A549 (cell line): ENCODE measurements around the gene STRADA. TPM values are rescaled to one million over a fixed set of nuclear protein-coding genes. Genes with fewer than 3 reads are reported as not detected.
A peak's percentile ranks its signal among the peaks of the same experiment; 100 is the strongest.

Experiments
- ATAC-seq, 2 experiments: fragments of 200-7000 bp in 1 of 2; fragments of >200 bp in 1 of 2; cut with Nextera tagmentation in 1 of 2; cut with Tn5 transposase in 1 of 2; 3 replicates each; pipeline versions ENCODE4 v1.8.0 to v1.9.1; 2018 to 2020; ENCODE audit warnings: mild to moderate bottlenecking in 1 of 2, moderate library complexity in 1 of 2
- CTCF ChIA-PET: fragments of 300-600 bp; sonication (Branson Sonifier 250); formaldehyde crosslinking; extraction: SDS; loops from one replicate; lab custom pipeline; 2021; ENCODE audit warnings: antibody characterized with exemption, inconsistent platforms; lab: Yijun Ruan, JAX
- POLR2A ChIA-PET: fragments of 350-600 bp; formaldehyde crosslinking; extraction: SDS; loops from one replicate; lab custom pipeline; 2021; ENCODE audit warnings: antibody characterized with exemption, inconsistent platforms; lab: Yijun Ruan, JAX
- DNase-seq, 2 experiments: peaks; one replicate each; pipeline versions ENCODE4 v3.0.0 to v3.0.0-alpha.2; 2011 to 2016; ENCODE audit warnings: low read depth in 1 of 2, low spot score in 1 of 2
- FAIRE-seq: peaks from 2 replicates; lab custom pipeline; 2011; peaks lifted over from hg19 to GRCh38; lab: Jason Lieb, UNC
- H3K27ac ChIP-seq, 2 experiments: fragments of >200 bp; sonication (Bioruptor Twin); formaldehyde crosslinking; 3 replicates each; pipeline ENCODE4 v1.5.1; 2016 to 2017
- H3K4me1 ChIP-seq: fragments of >200 bp; sonication (Bioruptor Twin); formaldehyde crosslinking; 3 replicates; pipeline ENCODE4 v1.6.1; 2016
- H3K4me2 ChIP-seq: fragments of >200 bp; sonication (Bioruptor Twin); formaldehyde crosslinking; 3 replicates; pipeline ENCODE4 v1.6.1; 2016
- H3K4me3 ChIP-seq: fragments of >200 bp; sonication (Bioruptor Twin); formaldehyde crosslinking; 3 replicates; pipeline ENCODE4 v1.5.1; 2016
- H3K9me3 ChIP-seq: fragments of >200 bp; sonication (Bioruptor Twin); formaldehyde crosslinking; 3 replicates; pipeline ENCODE4 v1.6.1; 2016
- CHD4 ChIP-seq: fragments of 200-600 bp; sonication (generic); IDR thresholded peaks from 2 replicates; pipeline ENCODE4 v1.6.1; 2016; ENCODE audit warnings: antibody characterized with exemption, mild to moderate bottlenecking, borderline replicate concordance
- EHF ChIP-seq: fragments of 250-450 bp; sonication (Bioruptor Pico); IDR thresholded peaks from 2 replicates; pipeline ENCODE4 v1.5.0; 2020; ENCODE audit warnings: mild to moderate bottlenecking
- EP300 ChIP-seq, 2 experiments: fragments of >200 bp; sonication (Bioruptor Twin); formaldehyde crosslinking; IDR thresholded peaks; 2 replicates in 1 of 2; 3 replicates in 1 of 2; pipeline ENCODE4 v1.6.1; 2016 to 2017
- ESRRA ChIP-seq: fragments of 150-350 bp; IDR thresholded peaks from 2 replicates; pipeline ENCODE4 v1.6.1; 2014; ENCODE audit warnings: mild to moderate bottlenecking, low read length, borderline replicate concordance
- GATA3 ChIP-seq: IDR thresholded peaks from 2 replicates; pipeline ENCODE4 v1.6.1; 2012; ENCODE audit warnings: borderline replicate concordance
- HES2 ChIP-seq: fragments of >200 bp; sonication (Bioruptor Twin); formaldehyde crosslinking; IDR thresholded peaks from 2 replicates; pipeline ENCODE4 v1.6.1; 2016
- HEYL ChIP-seq: fragments of 250-450 bp; sonication (Bioruptor Pico); IDR thresholded peaks from 2 replicates; pipeline ENCODE4 v1.8.0; 2021; ENCODE audit warnings: mild to moderate bottlenecking, moderate library complexity
- HOXB13 ChIP-seq: fragments of 250-450 bp; sonication (Bioruptor Pico); IDR thresholded peaks from 2 replicates; pipeline ENCODE4 v1.5.0; 2020; ENCODE audit warnings: low read depth, mild to moderate bottlenecking, moderate library complexity
- JUN ChIP-seq, 2 experiments: fragments of >200 bp; sonication (Bioruptor Twin); formaldehyde crosslinking; IDR thresholded peaks; 2 replicates in 1 of 2; 3 replicates in 1 of 2; pipeline ENCODE4 v1.6.1; 2016 to 2017
- NFE2L2 ChIP-seq: fragments of 150-350 bp; conservative IDR thresholded peaks from 2 replicates; pipeline ENCODE4 v1.6.1; 2014; ENCODE audit warnings: low read length
- NPAS2 ChIP-seq: fragments of 250-450 bp; sonication (Bioruptor Pico); IDR thresholded peaks from 2 replicates; pipeline ENCODE4 v1.8.0; 2022; ENCODE audit warnings: mild to moderate bottlenecking, moderate library complexity, borderline replicate concordance
- PHF8 ChIP-seq: fragments of 200-600 bp; sonication (generic); IDR thresholded peaks from 2 replicates; pipeline ENCODE4 v1.6.1; 2016; ENCODE audit warnings: low read depth, mild to moderate bottlenecking, antibody characterized with exemption, moderate library complexity, borderline replicate concordance
- RARB ChIP-seq: fragments of 250-450 bp; sonication (Bioruptor Pico); IDR thresholded peaks from 2 replicates; pipeline ENCODE4 v1.8.0; 2021; ENCODE audit warnings: mild to moderate bottlenecking, moderate library complexity
- RCOR1 ChIP-seq: fragments of 150-350 bp; IDR thresholded peaks from 2 replicates; pipeline ENCODE4 v1.6.1; 2014; ENCODE audit warnings: antibody characterized with exemption, low read length, low read depth
- SMC3 ChIP-seq: fragments of >200 bp; sonication (Bioruptor Twin); formaldehyde crosslinking; IDR thresholded peaks from 3 replicates; pipeline ENCODE4 v1.6.1; 2018; ENCODE audit warnings: inconsistent platforms
- TFCP2L1 ChIP-seq: fragments of 250-450 bp; sonication (Bioruptor Pico); IDR thresholded peaks from 2 replicates; pipeline ENCODE4 v1.5.0; 2021; ENCODE audit warnings: mild to moderate bottlenecking
- ZFP36 ChIP-seq: fragments of 450-650 bp; IDR thresholded peaks from 2 replicates; pipeline ENCODE4 v1.6.1; 2014; ENCODE audit warnings: borderline replicate concordance; ENCODE audit not compliant: partially characterized antibody
- WGBS: methylation state at CpG from one replicate; pipeline ENCODE4 v1.1.6; 2017; ENCODE audit errors: missing lambda C conversion rate; 5-methylcytosine and 5-hydroxymethylcytosine counted together
- polyA plus RNA-seq, 4 experiments: library from polyadenylated mRNA; depleted of rRNA in 3 of 4; stranded (reverse); fragments of >200 nt; fragmentation: RNase III in 1 of 4; extraction: RNeasy Plus Mini Kit Qiagen cat#74134 plus additional on column Dnase treatment in 1 of 4; gene quantifications; 2 replicates in 3 of 4; 3 replicates in 1 of 4; pipeline ENCODE4 v1.2.3, GENCODE V29; 2011 to 2017
- TF ChIP-seq, protein P1 (sequence below): fragments of >200 bp; sonication (Bioruptor Twin); formaldehyde crosslinking; IDR thresholded peaks from 3 replicates; pipeline ENCODE4 v1.6.1; 2016
- TF ChIP-seq, protein P2 (sequence below): IDR thresholded peaks from 2 replicates; pipeline ENCODE4 v1.6.1; 2012

The STRADA gene
- polyA plus RNA-seq, 2 of the 4 experiments (the other 2 are of a cell fraction), result 30.3 to 33.0 TPM

DNA sequence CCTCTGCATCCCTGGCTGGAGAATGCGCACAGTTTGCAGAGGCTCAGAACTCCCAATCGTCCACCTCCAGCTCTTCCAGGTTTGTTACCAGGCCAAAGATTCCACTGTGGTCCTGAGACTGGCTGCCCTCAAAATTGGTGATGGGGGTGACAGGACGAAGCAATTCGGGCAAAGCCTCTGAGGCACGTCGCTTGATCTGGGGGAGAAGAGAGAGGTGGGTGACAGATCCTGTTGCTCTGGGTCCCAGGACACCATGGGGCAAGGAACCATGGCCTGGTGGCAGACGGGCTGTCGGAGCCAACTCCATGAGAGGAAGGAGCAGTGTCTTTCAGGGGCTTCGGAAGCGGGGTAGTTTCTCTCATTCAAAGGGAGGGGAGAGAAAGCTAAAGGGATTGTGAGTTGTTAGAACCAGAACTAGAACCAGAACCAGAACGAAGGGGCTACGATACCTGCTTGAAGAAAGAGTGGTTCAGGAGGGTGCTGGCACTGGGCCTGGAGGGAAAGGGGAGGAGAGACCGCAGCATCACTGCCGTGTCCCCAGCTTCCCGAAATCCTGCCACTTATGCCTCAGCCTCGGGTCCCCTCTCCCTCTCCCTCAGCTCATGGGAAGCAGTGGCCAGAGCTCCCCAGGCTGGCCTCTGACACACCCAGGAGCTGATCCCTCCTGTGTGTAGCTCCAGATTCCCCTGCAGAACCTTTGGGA is 37.9 kb downstream of the STRADA start:
- 89% methylated on average over 16 of the region's 16 CpGs for WGBS
- H3K4me1 ChIP-seq, result 0 out of 3 replicates have a peak, but pooled peaks cover 6% of the 10 kb centered on the region
- no peak overlapping the region for H3K4me2 ChIP-seq
- H3K4me3 ChIP-seq, result no peak overlapping the region
- TF ChIP-seq CHD4, result no peak
- no peak for TF ChIP-seq EP300 (IDR thresholded peaks at IDR 0.05)
- no peak for TF ChIP-seq RARB (CRISPR knock-in tag)
- TF ChIP-seq EHF (CRISPR knock-in tag), result no peak
- no peak for TF ChIP-seq HEYL (CRISPR knock-in tag)
- no peak for TF ChIP-seq NFE2L2
- TF ChIP-seq TFCP2L1 (CRISPR knock-in tag), result no peak
- no peak for TF ChIP-seq SMC3
- no peak for TF ChIP-seq PHF8
- TF ChIP-seq, protein P1, sequence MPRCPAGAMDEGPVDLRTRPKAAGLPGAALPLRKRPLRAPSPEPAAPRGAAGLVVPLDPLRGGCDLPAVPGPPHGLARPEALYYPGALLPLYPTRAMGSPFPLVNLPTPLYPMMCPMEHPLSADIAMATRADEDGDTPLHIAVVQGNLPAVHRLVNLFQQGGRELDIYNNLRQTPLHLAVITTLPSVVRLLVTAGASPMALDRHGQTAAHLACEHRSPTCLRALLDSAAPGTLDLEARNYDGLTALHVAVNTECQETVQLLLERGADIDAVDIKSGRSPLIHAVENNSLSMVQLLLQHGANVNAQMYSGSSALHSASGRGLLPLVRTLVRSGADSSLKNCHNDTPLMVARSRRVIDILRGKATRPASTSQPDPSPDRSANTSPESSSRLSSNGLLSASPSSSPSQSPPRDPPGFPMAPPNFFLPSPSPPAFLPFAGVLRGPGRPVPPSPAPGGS, result no peak
- no peak for TF ChIP-seq HOXB13 (CRISPR knock-in tag)
- POLR2A ChIA-PET, result no interaction called here
- ATAC-seq (no peak), DNase-seq (no peak), FAIRE-seq (no peak)
- CTCF ChIA-PET, result interaction anchor here (1.0 to 1.6 kb wide), 6 partner anchors 8 to 278 kb away, joined by 3 to 10 read pairs (median 4); no protein-coding TSS in a partner anchor
- H3K9me3 ChIP-seq, result no peaks in the 10 kb centered on the region
- H3K27ac ChIP-seq, result no peak overlapping the region

DNA sequence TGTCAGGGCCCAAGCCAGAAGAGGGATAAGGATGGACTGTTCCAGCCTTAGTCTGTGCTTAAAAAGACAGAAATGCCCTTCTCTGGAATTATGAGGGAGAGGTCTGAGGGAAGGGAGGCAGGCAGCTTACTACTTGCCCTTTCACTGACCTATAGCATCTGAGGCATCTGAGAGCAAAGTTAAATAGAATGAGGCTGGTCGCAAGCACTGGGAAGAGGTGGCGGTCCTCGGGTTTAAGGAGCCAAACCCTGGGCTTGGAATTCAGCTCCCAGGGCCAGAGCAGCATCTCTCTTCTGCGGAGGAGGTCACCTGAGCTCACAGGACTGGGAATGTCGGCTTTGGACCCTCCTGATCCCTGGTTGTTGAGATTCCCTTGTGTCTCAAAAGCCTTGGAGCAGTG is 38.6 kb downstream of the STRADA start:
- no peak for DNase-seq
- 74% methylated on average over 5 of the region's 5 CpGs for WGBS
- Histone ChIP-seq H3K4me2 (no peak overlapping the region), H3K9me3 (no peaks in the 10 kb centered on the region), H3K4me3 (no peak overlapping the region), H3K27ac (no peak overlapping the region), H3K4me1 (0 out of 3 replicates have a peak, but pooled peaks cover 6% of the 10 kb centered on the region)
- TF ChIP-seq JUN (IDR thresholded peaks at IDR 0.05), result 0 out of 5 replicates have a peak, but pooled peaks of 1 of the 2 experiments have one; percentile 6
- TF ChIP-seq ESRRA, result no peak
- no peak for TF ChIP-seq NPAS2 (CRISPR knock-in tag)
- TF ChIP-seq HES2, result no peak
- no peak for TF ChIP-seq RARB (CRISPR knock-in tag)
- TF ChIP-seq GATA3, result no peak
- TF ChIP-seq RCOR1, result no peak
- TF ChIP-seq ZFP36, result no peak
- FAIRE-seq, result no peak
- CTCF ChIA-PET, result interaction anchor here (1.0 to 1.6 kb wide), 5 partner anchors 9 to 278 kb away, joined by 3 to 6 read pairs (median 4); no protein-coding TSS in a partner anchor
- ATAC-seq, result no peak
- POLR2A ChIA-PET, result no interaction called here

DNA sequence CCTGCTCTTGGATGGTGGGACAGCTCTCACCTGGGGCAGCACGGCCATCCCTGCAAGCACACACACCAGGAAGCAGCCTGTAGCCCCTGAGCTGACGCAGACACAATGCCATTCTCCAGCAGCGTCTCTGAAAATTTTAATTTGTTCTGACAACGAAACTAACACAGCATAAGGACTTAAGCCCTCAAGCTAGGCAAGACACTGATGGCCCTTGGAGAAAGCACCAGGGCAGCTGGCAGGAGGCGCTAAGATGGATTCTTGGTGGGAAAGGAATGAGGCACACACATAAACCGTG is 38.9 kb downstream of the STRADA start:
- FAIRE-seq, result no peak
- no peak overlapping the region for H3K4me2 ChIP-seq
- CTCF ChIA-PET, result interaction anchor here (0.9 to 1.6 kb wide), 5 partner anchors 9 to 277 kb away, joined by 3 to 6 read pairs (median 4); no protein-coding TSS in a partner anchor
- no peaks in the 10 kb centered on the region for H3K9me3 ChIP-seq
- POLR2A ChIA-PET, result no interaction called here
- no peak overlapping the region for H3K4me3 ChIP-seq
- TF ChIP-seq JUN (IDR thresholded peaks at IDR 0.05), result 0 out of 5 replicates have a peak, but pooled peaks of 1 of the 2 experiments have one; percentile 5
- TF ChIP-seq, protein P2, sequence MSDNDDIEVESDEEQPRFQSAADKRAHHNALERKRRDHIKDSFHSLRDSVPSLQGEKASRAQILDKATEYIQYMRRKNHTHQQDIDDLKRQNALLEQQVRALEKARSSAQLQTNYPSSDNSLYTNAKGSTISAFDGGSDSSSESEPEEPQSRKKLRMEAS, result no peak
- no peak for ATAC-seq
- H3K4me1 ChIP-seq, result 0 out of 3 replicates have a peak, but pooled peaks cover 6% of the 10 kb centered on the region
- DNase-seq, result no peak
- H3K27ac ChIP-seq, result no peak overlapping the region
- 93% methylated on average over 6 of the region's 6 CpGs for WGBS
